ENCODE data around the gene FHIT. TPM values are rescaled to one million over a fixed set of nuclear protein-coding genes. Genes with fewer than 3 reads are reported as not detected.

FHIT gene
- total RNA-seq, 1 donor from 2014 or later = 16.1 TPM

GRCh38 chr3:59775106-59775505 is 1476.1 kb downstream of the FHIT start:
- no peak for DNase-seq (ENCODE audit: low spot score, unreplicated experiment)
- Mint-ChIP-seq H3K36me3 (ENCODE audit: insufficient read depth) (no peaks in the 10 kb centered on the region), H3K4me1 (ENCODE audit: low read depth) (peaks cover 5% of the 10 kb centered on the region), H3K27ac (no peak overlapping the region), H3K9me3 (ENCODE audit: low read depth) (no peaks in the 10 kb centered on the region), H3K27me3 (no peaks in the 10 kb centered on the region), H3K4me3 (ENCODE audit: low read depth) (no peak overlapping the region)
- no peak for TF ChIP-seq CTCF (IDR thresholded peaks at IDR 0.05; ENCODE audit: unreplicated experiment)

GRCh38 chr3:59774634-59775033 is 1476.6 kb downstream of the FHIT start:
- no peak for TF ChIP-seq CTCF (IDR thresholded peaks at IDR 0.05; ENCODE audit: unreplicated experiment)
- no peaks in the 10 kb centered on the region for H3K9me3 Mint-ChIP-seq (ENCODE audit: low read depth)
- H3K36me3 Mint-ChIP-seq (ENCODE audit: insufficient read depth) = no peaks in the 10 kb centered on the region
- no peak overlapping the region for H3K27ac Mint-ChIP-seq
- H3K4me1 Mint-ChIP-seq (ENCODE audit: low read depth) = peaks cover 5% of the 10 kb centered on the region
- H3K4me3 Mint-ChIP-seq (ENCODE audit: low read depth) = no peak overlapping the region
- no peak for DNase-seq (ENCODE audit: low spot score, unreplicated experiment)
- no peaks in the 10 kb centered on the region for H3K27me3 Mint-ChIP-seq

- Mint-ChIP-seq H3K27ac (no peak overlapping the region), H3K4me3 (ENCODE audit: low read depth) (no peak overlapping the region), H3K9me3 (ENCODE audit: low read depth) (no peaks in the 10 kb centered on the region), H3K4me1 (ENCODE audit: low read depth) (peaks cover 5% of the 10 kb centered on the region), H3K36me3 (ENCODE audit: insufficient read depth) (no peaks in the 10 kb centered on the region), H3K27me3 (no peaks in the 10 kb centered on the region)
- TF ChIP-seq CTCF (IDR thresholded peaks at IDR 0.05; ENCODE audit: unreplicated experiment) = no peak
- DNase-seq (ENCODE audit: low spot score, unreplicated experiment) = no peak
Observed at GRCh38 chr3:59774000-59774399, 1477.3 kb downstream of the FHIT start.

- Mint-ChIP-seq H3K36me3 (ENCODE audit: insufficient read depth) (no peaks in the 10 kb centered on the region), H3K9me3 (ENCODE audit: low read depth) (no peaks in the 10 kb centered on the region), H3K4me3 (ENCODE audit: low read depth) (no peak overlapping the region), H3K4me1 (ENCODE audit: low read depth) (peaks cover 5% of the 10 kb centered on the region), H3K27ac (no peak overlapping the region), H3K27me3 (no peaks in the 10 kb centered on the region)
- TF ChIP-seq CTCF (IDR thresholded peaks at IDR 0.05; ENCODE audit: unreplicated experiment) = no peak
- DNase-seq (ENCODE audit: low spot score, unreplicated experiment) = no peak
Observed at GRCh38 chr3:59772416-59773408, 1478.5 kb downstream of the FHIT start.

GRCh38 chr3:59771768-59772181 is 1479.5 kb downstream of the FHIT start:
- no peaks in the 10 kb centered on the region for H3K36me3 Mint-ChIP-seq (ENCODE audit: insufficient read depth)
- H3K4me1 Mint-ChIP-seq (ENCODE audit: low read depth) = peaks cover 5% of the 10 kb centered on the region
- DNase-seq (ENCODE audit: low spot score, unreplicated experiment) = no peak
- no peak overlapping the region for H3K4me3 Mint-ChIP-seq (ENCODE audit: low read depth)
- no peak for TF ChIP-seq CTCF (IDR thresholded peaks at IDR 0.05; ENCODE audit: unreplicated experiment)
- H3K9me3 Mint-ChIP-seq (ENCODE audit: low read depth) = no peaks in the 10 kb centered on the region
- no peaks in the 10 kb centered on the region for H3K27me3 Mint-ChIP-seq
- H3K27ac Mint-ChIP-seq = no peak overlapping the region
